Gastrocnemius medialis (tissue), 4 donors: ENCODE results near the gene TGFBR2.

Experiments used
- POLR2A ChIP-seq, 2 donors: fragments of 450-650 bp; IDR thresholded peaks; one replicate each; pipeline ENCODE4 v1.6.1; 2017; ENCODE audit warnings: antibody characterized with exemption in 2 of 2, mild to moderate bottlenecking in 2 of 2, moderate library complexity in 2 of 2
- TF ChIP-seq, protein P1 (sequence below), 5 experiments: fragments of 450-650 bp in 3 of 5; fragments of 200-600 bp in 2 of 5; sonication (generic) in 2 of 5; IDR thresholded peaks in 4 of 5; conservative IDR thresholded peaks in 1 of 5; 1 replicate in 4 of 5; 2 replicates in 1 of 5; pipeline ENCODE4 v1.5.1; 2016 to 2019; ENCODE audit warnings: antibody characterized with exemption in 5 of 5, mild to moderate bottlenecking in 3 of 5, moderate library complexity in 3 of 5

DNA sequence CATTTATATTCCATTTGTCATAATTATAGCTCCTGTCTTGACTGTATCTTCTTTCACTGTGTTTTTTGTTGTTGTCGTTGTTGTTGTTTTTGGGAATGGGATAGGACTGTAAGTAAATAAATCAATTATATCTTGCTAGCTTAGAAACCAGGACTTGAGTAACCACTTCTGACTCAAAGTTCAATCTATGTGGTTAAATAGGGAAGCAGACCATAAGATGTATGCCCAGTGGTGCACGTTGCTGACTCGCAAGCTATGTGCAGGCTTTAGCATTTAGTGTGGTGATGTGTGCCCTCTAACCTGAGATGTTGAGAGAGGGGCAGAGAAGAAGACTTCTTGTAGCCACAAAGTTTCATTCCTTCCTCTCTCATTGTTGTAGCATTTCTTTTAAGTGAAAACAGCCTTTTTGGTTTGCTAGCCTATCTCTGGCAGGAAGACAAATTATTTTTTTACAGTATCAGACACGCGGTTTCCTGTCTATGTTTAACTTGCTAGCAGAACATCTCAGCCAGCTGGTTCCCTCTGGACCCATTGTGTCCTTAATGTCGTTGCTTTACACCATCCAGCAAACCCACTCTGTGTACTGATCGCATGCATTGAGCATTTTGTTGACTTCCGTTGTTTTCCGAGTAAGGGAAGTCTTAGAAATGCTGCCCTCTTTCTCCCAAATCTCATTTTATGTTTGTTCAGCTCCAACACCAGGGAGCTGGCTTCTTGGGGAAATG lies 52.1 kb downstream of the TGFBR2 start:
- TF ChIP-seq, protein P1, sequence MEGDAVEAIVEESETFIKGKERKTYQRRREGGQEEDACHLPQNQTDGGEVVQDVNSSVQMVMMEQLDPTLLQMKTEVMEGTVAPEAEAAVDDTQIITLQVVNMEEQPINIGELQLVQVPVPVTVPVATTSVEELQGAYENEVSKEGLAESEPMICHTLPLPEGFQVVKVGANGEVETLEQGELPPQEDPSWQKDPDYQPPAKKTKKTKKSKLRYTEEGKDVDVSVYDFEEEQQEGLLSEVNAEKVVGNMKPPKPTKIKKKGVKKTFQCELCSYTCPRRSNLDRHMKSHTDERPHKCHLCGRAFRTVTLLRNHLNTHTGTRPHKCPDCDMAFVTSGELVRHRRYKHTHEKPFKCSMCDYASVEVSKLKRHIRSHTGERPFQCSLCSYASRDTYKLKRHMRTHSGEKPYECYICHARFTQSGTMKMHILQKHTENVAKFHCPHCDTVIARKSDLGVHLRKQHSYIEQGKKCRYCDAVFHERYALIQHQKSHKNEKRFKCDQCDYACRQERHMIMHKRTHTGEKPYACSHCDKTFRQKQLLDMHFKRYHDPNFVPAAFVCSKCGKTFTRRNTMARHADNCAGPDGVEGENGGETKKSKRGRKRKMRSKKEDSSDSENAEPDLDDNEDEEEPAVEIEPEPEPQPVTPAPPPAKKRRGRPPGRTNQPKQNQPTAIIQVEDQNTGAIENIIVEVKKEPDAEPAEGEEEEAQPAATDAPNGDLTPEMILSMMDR (IDR thresholded peaks at IDR 0.05 in 4 of 5, conservative IDR thresholded peaks at IDR 0.05 in 1 of 5): no peak
- no peak for TF ChIP-seq POLR2A (IDR thresholded peaks at IDR 0.05)
